ENCODE results near the gene MAB21L2. TPM values are rescaled to one million over a fixed set of nuclear protein-coding genes. Genes with fewer than 3 reads are reported as not detected.

MAB21L2 gene
- total and polyA plus RNA-seq, 10 of the 15 experiments (the other 5 are each of a cell fraction or from before 2014, with no cell fraction given) = 0.11 to 0.25 TPM; not detected in 8

GRCh38 chr4:150540959-150541360 is 41.0 kb upstream of the MAB21L2 start (continued):
- no peak for TF ChIP-seq HSF1 (IDR thresholded peaks at IDR 0.05; ENCODE audit: low read depth, low read length)
- TF ChIP-seq ESRRA (IDR thresholded peaks at IDR 0.05; ENCODE audit: low read length) = no peak
- TF ChIP-seq E4F1 (IDR thresholded peaks at IDR 0.05; ENCODE audit: borderline replicate concordance, partially characterized antibody) = no peak
- TF ChIP-seq BMI1 (IDR thresholded peaks at IDR 0.05; ENCODE audit: borderline replicate concordance) = no peak

GRCh38 chr4:150541681-150542080 is 40.3 kb upstream of the MAB21L2 start:
- Histone ChIP-seq H2AFZ (ENCODE audit: control insufficient read depth, low read depth, low read length) (no peak overlapping the region), H3K9me3 (replicated peaks; ENCODE audit: control insufficient read depth, insufficient read depth, low read length) (no peaks in the 10 kb centered on the region), H3K4me2 (ENCODE audit: control insufficient read depth, insufficient read depth) (no peak overlapping the region), H4K20me1 (ENCODE audit: control insufficient read depth, insufficient read depth) (no peaks in the 10 kb centered on the region), H3K79me2 (ENCODE audit: control insufficient read depth, insufficient read depth, low read length) (no peaks in the 10 kb centered on the region), H3K4me1 (ENCODE audit: control insufficient read depth, insufficient read depth, low read length) (no peaks in the 10 kb centered on the region), H3K9ac (ENCODE audit: control insufficient read depth, insufficient read depth, low read length) (no peak overlapping the region), H3K27ac (ENCODE audit: control insufficient read depth, insufficient read depth) (no peak overlapping the region), H3K27me3 (replicated peaks in 1 of 2; ENCODE audit: control insufficient read depth in 2 of 2, insufficient read depth in 2 of 2, low read length in 1 of 2) (no peaks in the 10 kb centered on the region), H3K36me3 (ENCODE audit: control insufficient read depth in 2 of 2, insufficient read depth in 2 of 2, low read length in 1 of 2) (no peaks in the 10 kb centered on the region), H3K4me3 (no peak overlapping the region)
- intact Hi-C loops (cut with micrococcal nuclease; ENCODE audit: unreplicated experiment) = no loop called here
- no TSS peak for BruUV-seq (replicated peaks)
- ATAC-seq = no peak
- whole genome bisulfite sequencing (ENCODE audit: insufficient coverage, insufficient replicate concordance, low lambda C conversion rate, missing lambda C conversion rate) = 99% methylated on average over 3 of the region's 3 CpGs
- in situ Hi-C loops (cut with MboI) = no loop called here
- ChIA-PET POLR2A (interaction anchor here (0.5 kb wide), 1 partner anchor 159 kb away, joined by 3 read pairs; no protein-coding TSS in a partner anchor), CTCF (interaction anchor here (1.2 kb wide), 1 partner anchor 9 kb away, joined by 3 read pairs; no protein-coding TSS in a partner anchor), SMC1A (ENCODE audit: uncharacterized antibody, unreplicated experiment) (interaction anchor here (0.6 to 2.1 kb wide), 6 partner anchors 12 to 156 kb away, joined by 3 to 7 read pairs (median 4); no protein-coding TSS in a partner anchor), RAD21 (ENCODE audit: unreplicated experiment) (no interaction called here)
- FAIRE-seq = no peak
- DNase-seq (ENCODE audit: low read depth, low spot score) = no peak
- no peak for TF ChIP-seq RBBP5 (conservative IDR thresholded peaks at IDR 0.05)
- TF ChIP-seq ZNF24 (IDR thresholded peaks at IDR 0.05) = no peak
- TF ChIP-seq PAX8 (IDR thresholded peaks at IDR 0.05) = no peak
- TF ChIP-seq NR2C2 (IDR thresholded peaks at IDR 0.05; ENCODE audit: borderline replicate concordance, control insufficient read depth, insufficient read length, low read depth) = no peak
- no peak for TF ChIP-seq ZNF592 (IDR thresholded peaks at IDR 0.05)
- TF ChIP-seq STAT3 (IDR thresholded peaks at IDR 0.05; ENCODE audit: low read depth, low read length) = no peak
- TF ChIP-seq REST (IDR thresholded peaks at IDR 0.05; ENCODE audit: low read depth, low read length) = no peak

Measured in GM12878 (cell line).